ENCODE measurements around the gene ACE2. TPM values are rescaled to one million over a fixed set of nuclear protein-coding genes. Genes with fewer than 3 reads are reported as not detected.

ACE2 gene
- total RNA-seq, 1 donor from 2014 or later, result not detected

GRCh38 chrX:15579778-15580747 lies 20.7 kb downstream of the ACE2 start:
- no peak for DNase-seq (ENCODE audit: extremely low read depth, low read depth, low spot score)

GRCh38 chrX:15576019-15576418 lies 24.7 kb downstream of the ACE2 start:
- DNase-seq (ENCODE audit: extremely low read depth, low read depth, low spot score), result no peak

GRCh38 chrX:15574017-15574416 lies 26.7 kb downstream of the ACE2 start:
- DNase-seq (ENCODE audit: extremely low read depth, low read depth, low spot score), result no peak

- DNase-seq (ENCODE audit: extremely low read depth, low read depth, low spot score), result no peak
These were observed 30.6 kb downstream of the ACE2 start for GRCh38 chrX:15570145-15570544.

DNA sequence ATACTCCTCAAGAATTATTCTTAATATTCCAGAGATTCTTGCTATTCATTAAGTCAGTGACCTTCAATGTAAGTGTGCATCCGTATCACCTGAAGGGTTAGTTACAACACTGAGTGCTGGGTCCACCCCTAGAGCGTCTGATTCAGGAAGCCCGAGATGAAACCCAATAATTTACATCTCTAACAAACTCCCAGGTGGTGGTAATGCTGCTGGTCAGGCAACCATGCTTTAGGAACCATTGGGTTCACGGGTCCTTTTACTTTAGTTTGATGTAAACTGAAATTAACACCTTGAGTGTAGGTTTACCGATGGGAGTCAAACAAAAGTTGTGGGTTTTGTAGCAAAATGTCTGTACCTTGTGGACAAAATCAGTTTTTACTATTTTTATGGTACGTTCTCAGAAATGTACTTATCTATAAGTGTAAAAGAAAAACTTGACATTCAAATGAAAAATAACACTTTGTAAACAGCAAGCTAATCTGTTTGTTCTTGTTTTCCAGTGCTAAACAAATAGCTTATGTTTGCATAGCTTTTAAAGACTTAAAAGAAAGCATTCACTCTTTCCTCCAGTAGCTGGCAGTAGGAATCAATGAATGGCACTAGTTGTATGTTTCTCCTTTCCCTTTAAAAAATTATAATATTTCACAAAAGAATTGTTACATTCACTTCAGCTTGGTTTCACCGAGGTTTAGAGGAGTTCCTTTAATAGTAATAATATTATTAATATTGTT lies 32.7 kb downstream of the ACE2 start:
- no peak for DNase-seq (ENCODE audit: extremely low read depth, low read depth, low spot score)

GRCh38 chrX:15567267-15567666 lies 33.5 kb downstream of the ACE2 start:
- DNase-seq (ENCODE audit: extremely low read depth, low read depth, low spot score), result no peak

GRCh38 chrX:15566244-15566643 lies 34.5 kb downstream of the ACE2 start:
- no peak for DNase-seq (ENCODE audit: extremely low read depth, low read depth, low spot score)

- DNase-seq (ENCODE audit: extremely low read depth, low read depth, low spot score), result peak; percentile 83
These were observed 35.7 kb downstream of the ACE2 start for GRCh38 chrX:15564981-15565579.

GRCh38 chrX:15563056-15563455 lies 37.7 kb downstream of the ACE2 start:
- DNase-seq (ENCODE audit: extremely low read depth, low read depth, low spot score), result no peak

- DNase-seq (ENCODE audit: extremely low read depth, low read depth, low spot score), result no peak
These were observed 39.8 kb downstream of the ACE2 start for GRCh38 chrX:15560924-15561323.

- DNase-seq (ENCODE audit: extremely low read depth, low read depth, low spot score), result no peak
These were observed 41.5 kb downstream of the ACE2 start for GRCh38 chrX:15559227-15559626.

DNA sequence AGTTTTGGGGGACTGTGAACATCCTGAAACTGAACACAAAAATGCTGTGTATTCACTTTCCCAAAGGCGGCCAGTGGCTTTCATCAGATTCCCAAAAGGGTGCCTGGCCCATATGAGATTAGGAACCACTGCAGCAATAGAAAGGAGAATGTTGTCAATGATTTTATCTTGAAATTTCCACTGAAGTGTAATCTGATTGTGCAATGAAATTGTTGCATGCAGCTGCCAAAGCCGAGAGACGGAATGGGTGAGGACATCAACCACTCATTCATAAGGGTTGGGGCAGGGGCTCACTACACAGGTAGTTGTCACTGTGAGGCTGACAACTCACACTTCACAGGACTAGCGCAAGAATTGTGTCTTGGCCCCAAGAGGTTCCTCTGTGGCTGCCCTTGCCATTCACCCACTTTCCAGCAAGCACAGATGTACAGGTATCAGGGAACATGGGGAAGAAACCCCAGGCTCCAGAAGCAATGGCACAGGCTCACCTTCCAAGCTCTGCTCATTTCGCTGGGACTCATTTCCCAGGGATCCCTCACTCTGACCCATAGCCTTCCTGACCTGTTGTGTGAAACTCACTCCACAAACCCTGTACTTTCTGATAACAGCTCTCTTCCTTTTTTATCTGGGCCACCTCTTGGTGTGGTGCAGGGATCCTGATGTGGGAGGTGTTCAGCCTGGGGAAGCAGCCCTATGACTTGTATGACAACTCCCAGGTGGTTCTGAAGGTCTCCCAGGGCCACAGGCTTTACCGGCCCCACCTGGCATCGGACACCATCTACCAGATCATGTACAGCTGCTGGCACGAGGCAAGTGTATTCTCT lies 51.4 kb downstream of the ACE2 start:
- DNase-seq (ENCODE audit: extremely low read depth, low read depth, low spot score), result no peak

GRCh38 chrX:15547356-15547755 lies 53.4 kb downstream of the ACE2 start:
- DNase-seq (ENCODE audit: extremely low read depth, low read depth, low spot score), result no peak

DNA sequence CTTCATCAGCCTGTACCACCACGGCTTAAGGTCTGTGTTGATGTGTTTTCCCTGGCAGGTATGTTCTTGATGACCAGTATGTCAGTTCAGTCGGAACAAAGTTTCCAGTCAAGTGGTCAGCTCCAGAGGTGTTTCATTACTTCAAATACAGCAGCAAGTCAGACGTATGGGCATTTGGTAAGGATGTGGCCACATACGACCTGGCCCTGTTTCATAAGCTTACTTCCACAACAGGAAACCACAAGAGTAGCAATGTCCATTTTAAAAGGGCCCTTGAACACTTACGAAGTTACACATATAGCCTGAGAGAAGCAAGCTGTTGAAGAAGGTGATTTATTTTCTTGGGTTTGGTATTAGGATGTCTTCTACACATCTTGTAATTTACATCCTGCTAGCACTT lies 54.0 kb downstream of the ACE2 start:
- DNase-seq (ENCODE audit: extremely low read depth, low read depth, low spot score), result no peak

DNA sequence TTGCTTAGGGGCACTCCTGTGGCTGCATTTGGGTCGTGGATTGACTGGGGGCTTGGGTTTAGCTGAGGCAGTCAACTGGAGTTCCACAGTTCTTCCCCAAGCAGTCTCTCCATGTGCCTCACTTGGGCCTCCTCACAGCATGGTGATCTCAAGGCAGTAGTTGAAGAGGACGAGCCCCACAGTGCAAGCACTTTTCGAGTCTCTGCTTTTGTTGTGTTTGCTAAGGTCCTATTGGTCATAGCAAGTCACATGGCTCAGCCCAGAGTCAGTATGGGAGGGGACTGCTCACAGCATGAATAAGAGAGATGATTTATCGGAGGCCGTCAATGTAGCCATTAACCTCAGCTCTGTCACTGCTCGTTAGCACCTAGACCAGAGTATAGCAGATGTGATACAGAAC lies 70.4 kb downstream of the ACE2 start:
- DNase-seq (ENCODE audit: extremely low read depth, low read depth, low spot score), result no peak

- no peak for DNase-seq (ENCODE audit: extremely low read depth, low read depth, low spot score)
These were observed 71.6 kb downstream of the ACE2 start for GRCh38 chrX:15529165-15529564.

DNA sequence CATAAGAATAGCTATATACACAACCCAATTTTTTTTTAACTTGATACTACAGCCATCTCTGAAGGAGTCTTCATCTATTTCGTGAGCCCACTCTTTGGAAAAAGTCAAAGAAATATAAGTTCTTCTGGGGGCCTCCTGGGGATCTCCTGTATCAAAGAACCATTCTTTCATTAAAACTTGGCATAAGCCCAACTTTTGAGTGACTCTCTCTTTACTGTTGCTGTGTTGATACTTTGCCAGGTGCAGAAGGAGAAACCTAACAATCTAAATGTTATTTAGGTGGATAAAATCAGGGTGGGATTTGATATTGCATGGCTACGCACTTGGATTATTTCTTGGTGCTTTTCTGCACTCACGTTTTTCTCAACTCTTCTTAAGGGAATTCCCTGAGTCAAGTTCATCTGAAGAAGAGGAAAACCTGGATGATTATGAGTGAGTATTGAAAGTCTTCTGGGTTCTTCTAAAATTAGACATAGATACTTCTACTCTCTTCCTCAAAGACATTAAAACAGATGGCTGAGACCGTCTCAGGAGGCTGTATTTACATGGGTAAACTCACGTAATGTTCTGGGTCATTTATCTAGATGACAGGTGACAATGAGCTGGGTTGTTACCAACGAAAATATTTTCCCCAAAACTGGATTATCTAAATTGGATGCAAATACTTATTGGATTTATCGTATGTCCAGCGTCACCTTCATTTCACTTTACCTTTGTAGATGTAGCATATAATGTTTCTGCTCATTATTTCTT lies 74.9 kb downstream of the ACE2 start:
- DNase-seq (ENCODE audit: extremely low read depth, low read depth, low spot score), result no peak

DNA sequence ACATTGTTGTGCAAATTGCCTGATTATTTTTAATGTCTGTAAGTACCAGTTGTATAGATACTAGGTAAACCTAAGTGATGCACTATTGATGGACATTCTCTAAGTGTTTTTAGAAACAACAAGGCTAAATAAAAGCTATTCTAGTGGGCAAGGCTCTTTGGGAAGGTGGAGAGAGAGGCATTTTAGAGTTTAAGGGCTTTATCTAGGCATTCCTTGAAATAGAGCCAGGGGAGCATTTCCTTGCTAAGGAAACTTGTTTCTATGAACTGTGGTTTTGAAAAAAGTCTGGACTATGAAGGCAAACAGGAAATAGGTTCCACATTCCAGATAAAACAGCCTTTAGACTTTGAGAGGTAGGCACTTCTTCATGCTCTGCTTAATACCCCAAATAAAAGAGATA lies 76.3 kb downstream of the ACE2 start:
- DNase-seq (ENCODE audit: extremely low read depth, low read depth, low spot score), result peak; percentile 80

- DNase-seq (ENCODE audit: extremely low read depth, low read depth, low spot score), result no peak
These were observed 77.7 kb downstream of the ACE2 start for GRCh38 chrX:15523088-15523487.

GRCh38 chrX:15522464-15522863 lies 78.3 kb downstream of the ACE2 start:
- no peak for DNase-seq (ENCODE audit: extremely low read depth, low read depth, low spot score)
